ENCODE measurements around the gene CCS. TPM values are rescaled to one million over a fixed set of nuclear protein-coding genes. Genes with fewer than 3 reads are reported as not detected.
A peak's percentile ranks its signal among the peaks of the same experiment; 100 is the strongest.

The CCS gene
- total RNA-seq, 2 donors from 2014 or later: 26.5 to 33.9 TPM

GRCh38 chr11:66641834-66642233 lies 48.8 kb downstream of the CCS start:
- Histone ChIP-seq H3K27ac (no peak overlapping the region), H3K27me3 (no peaks in the 10 kb centered on the region), H3K4me1 (peaks cover 79% of the 10 kb centered on the region), H3K36me3 (replicated peaks in 1 of 2; ENCODE audit: insufficient read depth in 1 of 2, low read depth in 2 of 2) (peaks cover 0 to 10% of the 10 kb centered on the region in 2 donors), H3K4me3 (no peak overlapping the region), H3K9me3 (no peaks in the 10 kb centered on the region)
- ATAC-seq: no peak
- TF ChIP-seq POLR2A (IDR thresholded peaks at IDR 0.05) (no peak), CTCF (IDR thresholded peaks at IDR 0.05) (no peak)
- WGBS, 2 donors: 25 to 26% methylated on average over 3 of the region's 3 CpGs
- intact Hi-C loops (cut with DNase I): no loop called here
- no peak for DNase-seq

GRCh38 chr11:66643745-66644437 lies 50.9 kb downstream of the CCS start:
- H3K36me3 ChIP-seq (replicated peaks in 1 of 2; ENCODE audit: insufficient read depth in 1 of 2, low read depth in 2 of 2): peaks cover 0 to 16% of the 10 kb centered on the region in 2 donors
- ATAC-seq (no peak), DNase-seq (no peak)
- no peak for TF ChIP-seq CTCF (IDR thresholded peaks at IDR 0.05)
- no peak for TF ChIP-seq POLR2A (IDR thresholded peaks at IDR 0.05)
- H3K4me1 ChIP-seq: peaks cover 68% of the 10 kb centered on the region
- intact Hi-C loops (cut with DNase I): no loop called here
- no peaks in the 10 kb centered on the region for H3K27me3 ChIP-seq
- 68 to 72% methylated on average over 11 to 24 of the region's 24 CpGs for WGBS, 2 donors
- H3K27ac ChIP-seq: no peak overlapping the region
- H3K4me3 ChIP-seq: no peak overlapping the region
- H3K9me3 ChIP-seq: no peaks in the 10 kb centered on the region

- DNase-seq (no peak), ATAC-seq (no peak)
- no peak overlapping the region for H3K4me3 ChIP-seq
- intact Hi-C loops (cut with DNase I): no loop called here
- no peaks in the 10 kb centered on the region for H3K27me3 ChIP-seq
- no peaks in the 10 kb centered on the region for H3K9me3 ChIP-seq
- peaks cover 0 to 16% of the 10 kb centered on the region in 2 donors for H3K36me3 ChIP-seq (replicated peaks in 1 of 2; ENCODE audit: insufficient read depth in 1 of 2, low read depth in 2 of 2)
- TF ChIP-seq CTCF (IDR thresholded peaks at IDR 0.05): no peak
- no peak for TF ChIP-seq POLR2A (IDR thresholded peaks at IDR 0.05)
- H3K27ac ChIP-seq: no peak overlapping the region
- peaks cover 45% of the 10 kb centered on the region for H3K4me1 ChIP-seq
- WGBS, 2 donors: 80 to 83% methylated on average over 4 of the region's 4 CpGs
These were observed 53.8 kb downstream of the CCS start for GRCh38 chr11:66646828-66647227.

GRCh38 chr11:66649903-66650302 lies 56.9 kb downstream of the CCS start:
- ATAC-seq: no peak
- intact Hi-C loops (cut with DNase I): no loop called here
- DNase-seq: no peak
- H3K36me3 ChIP-seq (replicated peaks in 1 of 2; ENCODE audit: insufficient read depth in 1 of 2, low read depth in 2 of 2): peaks cover 0 to 16% of the 10 kb centered on the region in 2 donors
- H3K27ac ChIP-seq: no peak overlapping the region
- H3K9me3 ChIP-seq: no peaks in the 10 kb centered on the region
- H3K4me1 ChIP-seq: peaks cover 14% of the 10 kb centered on the region
- H3K4me3 ChIP-seq: no peak overlapping the region
- no peaks in the 10 kb centered on the region for H3K27me3 ChIP-seq
- TF ChIP-seq POLR2A (IDR thresholded peaks at IDR 0.05): no peak
- no peak for TF ChIP-seq CTCF (IDR thresholded peaks at IDR 0.05)
- 91% methylated on average over 5 of the region's 5 CpGs for WGBS, 2 donors

- Histone ChIP-seq H3K27me3 (no peaks in the 10 kb centered on the region), H3K9me3 (no peaks in the 10 kb centered on the region), H3K36me3 (replicated peaks in 1 of 2; ENCODE audit: insufficient read depth in 1 of 2, low read depth in 2 of 2) (peaks cover 0 to 9% of the 10 kb centered on the region in 2 donors), H3K4me1 (peaks cover 3% of the 10 kb centered on the region), H3K4me3 (no peak overlapping the region), H3K27ac (peak overlapping the region in 1 of 4 donors; percentile 24)
- intact Hi-C loops (cut with DNase I): no loop called here
- DNase-seq: no peak
- ATAC-seq: peak; percentile 63
- no peak for TF ChIP-seq CTCF (IDR thresholded peaks at IDR 0.05)
- TF ChIP-seq POLR2A (IDR thresholded peaks at IDR 0.05): no peak
- 93% methylated on average over 2 of the region's 2 CpGs for WGBS, 2 donors
These were observed 58.0 kb downstream of the CCS start for GRCh38 chr11:66651016-66651415.

All from body of pancreas (tissue), 4 donors.